Measurements from ENCODE around the gene GPN3.

The GPN3 gene

GRCh38 chr12:110468214-110469048, at the start of gene GPN3, which contains the start of gene FAM216A:
GPN3 (minus strand) TSS chr12:110468257; CDS start chr12:110468203, 54 bp downstream.
FAM216A (plus strand) TSS chr12:110468845; CDS start chr12:110468876, 31 bp downstream.
- no peak for TF ChIP-seq CTCF (conservative IDR thresholded peaks at IDR 0.05; ENCODE audit: low read length)
- peak within 1 kb of the TSS; percentile 99 for H3K4me3 ChIP-seq (ENCODE audit: low read length)
- DNase-seq (ENCODE audit: low read depth) = peak; percentile 97

DNA sequence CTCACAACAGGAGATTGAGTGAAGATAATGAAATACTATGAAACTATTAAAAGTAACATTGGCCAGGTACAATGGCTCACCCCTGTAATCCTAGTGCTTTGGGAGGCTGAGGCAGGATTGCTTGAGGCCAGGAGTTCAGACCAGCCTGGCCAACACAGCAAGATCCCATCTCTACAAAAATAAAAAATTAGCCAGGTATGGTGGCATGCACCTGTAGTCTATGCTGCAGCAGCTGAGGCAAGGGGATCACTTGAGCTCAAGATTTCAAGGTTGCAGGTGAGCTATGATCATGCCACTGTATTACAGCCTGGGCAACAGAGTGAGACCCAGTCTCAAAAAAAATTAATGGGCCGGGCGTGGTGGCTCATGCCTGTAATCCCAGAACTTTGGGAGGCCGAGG, 48.9 kb upstream of the GPN3 start:
- no peak for TF ChIP-seq CTCF (conservative IDR thresholded peaks at IDR 0.05; ENCODE audit: low read length)
- DNase-seq (ENCODE audit: low read depth) = no peak
- no peak overlapping the region for H3K4me3 ChIP-seq (ENCODE audit: low read length)

- H3K4me3 ChIP-seq (ENCODE audit: low read length) = no peak overlapping the region
- TF ChIP-seq CTCF (conservative IDR thresholded peaks at IDR 0.05; ENCODE audit: low read length) = no peak
- DNase-seq (ENCODE audit: low read depth) = no peak
Measured at GRCh38 chr12:110514363-110514762, 46.3 kb upstream of the GPN3 start.

GRCh38 chr12:110513842-110514241, 45.8 kb upstream of the GPN3 start:
- DNase-seq (ENCODE audit: low read depth) = no peak
- H3K4me3 ChIP-seq (ENCODE audit: low read length) = no peak overlapping the region
- TF ChIP-seq CTCF (conservative IDR thresholded peaks at IDR 0.05; ENCODE audit: low read length) = no peak

DNA sequence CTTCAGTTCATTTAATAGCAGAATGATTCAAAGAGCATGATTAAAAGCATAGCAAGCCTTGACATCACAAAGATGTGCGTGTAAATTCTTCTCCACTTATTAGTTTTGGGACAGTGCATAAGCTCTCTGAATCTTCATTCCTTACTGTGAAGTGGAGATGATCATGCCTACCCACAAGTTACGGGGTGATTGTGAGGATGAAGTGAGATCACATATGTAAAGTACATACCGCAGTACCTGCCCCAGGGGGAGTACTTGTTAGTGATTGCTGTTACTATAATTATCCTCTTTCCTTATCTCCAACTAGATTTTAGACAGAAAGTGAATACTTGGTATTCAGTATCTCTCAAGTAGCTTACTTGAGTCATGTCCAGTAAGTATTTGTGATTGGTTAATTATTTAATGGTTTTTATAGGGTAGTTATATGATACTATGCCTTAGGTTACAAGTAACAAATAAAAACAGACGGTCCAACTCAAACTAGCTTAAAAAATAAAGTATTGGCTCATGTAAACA, 40.1 kb upstream of the GPN3 start:
- no peak for DNase-seq (ENCODE audit: low read depth)
- no peak overlapping the region for H3K4me3 ChIP-seq (ENCODE audit: low read length)
- no peak for TF ChIP-seq CTCF (conservative IDR thresholded peaks at IDR 0.05; ENCODE audit: low read length)

DNA sequence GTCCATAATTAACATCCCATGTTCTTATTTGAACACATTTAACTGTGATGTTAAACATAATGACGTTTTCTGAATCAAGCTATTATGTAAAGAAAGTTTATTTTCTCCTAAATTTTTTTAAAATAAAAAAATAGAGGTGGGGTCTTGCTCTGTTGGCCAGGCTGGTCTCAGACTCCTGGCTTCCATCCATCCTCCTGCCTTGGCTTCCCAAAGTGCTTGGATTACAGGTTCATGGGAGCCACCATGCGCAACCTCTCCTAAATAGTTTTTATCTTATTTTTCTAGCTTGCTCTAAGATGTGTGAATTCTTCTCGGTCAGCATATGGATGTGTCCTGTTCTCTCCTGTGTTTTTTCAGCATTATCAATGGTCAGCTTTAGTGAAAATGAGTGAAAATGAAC, 37.3 kb upstream of the GPN3 start:
- no peak for TF ChIP-seq CTCF (conservative IDR thresholded peaks at IDR 0.05; ENCODE audit: low read length)
- H3K4me3 ChIP-seq (ENCODE audit: low read length) = no peak overlapping the region
- no peak for DNase-seq (ENCODE audit: low read depth)

DNA sequence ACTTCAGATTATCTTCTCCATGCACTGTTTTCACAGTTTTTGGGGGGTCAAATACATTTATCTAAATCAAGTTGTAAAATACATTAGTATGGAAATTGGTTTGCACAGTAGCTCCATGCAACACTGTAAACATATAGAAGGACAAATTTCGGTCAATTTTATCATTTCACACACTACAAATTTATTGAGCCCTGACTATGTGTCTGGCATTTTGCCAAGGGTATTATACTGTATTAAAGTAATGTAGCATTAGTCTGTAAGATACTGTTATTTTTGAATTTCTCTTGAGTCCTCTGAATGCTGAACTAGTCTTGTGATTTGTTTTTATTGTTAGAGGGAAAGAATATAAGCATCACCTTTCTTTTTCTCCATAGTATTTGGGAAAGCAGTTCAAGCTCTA, 35.4 kb upstream of the GPN3 start:
- no peak overlapping the region for H3K4me3 ChIP-seq (ENCODE audit: low read length)
- DNase-seq (ENCODE audit: low read depth) = no peak
- TF ChIP-seq CTCF (conservative IDR thresholded peaks at IDR 0.05; ENCODE audit: low read length) = no peak

Measured in AG10803 (cell line).